Central memory CD8-positive, alpha-beta T cell (primary cell): ENCODE measurements around the gene EBF4.
A peak's percentile ranks its signal among the peaks of the same experiment; 100 is the strongest.
"Not testable (repeated sequence)": the region's sequence is repeated elsewhere in the genome, so short reads cannot be mapped to it uniquely, and the experiment has no call there.

Source experiments
- ATAC-seq: fragments of 150-1000 bp; cut with Tn5 transposase; replicated peaks from 2 replicates; pipeline ENCODE4 v1.10.0; 2022; ENCODE audit warnings: mild to moderate bottlenecking, moderate FRiP score, moderate number of reproducible peaks; ENCODE audit not compliant: poor library complexity, severe bottlenecking; ENCODE audit errors: extremely low read depth
- DNase-seq, 2 donors: peaks; one replicate each; pipeline ENCODE4 v3.0.0; 2021; ENCODE audit warnings: low spot score in 2 of 2
- H3K27ac Mint-ChIP-seq: one replicate; pipeline ENCODE4 v1.8.0; 2022; ENCODE audit warnings: low read depth, mild to moderate bottlenecking, moderate library complexity, mixed read lengths
- H3K27me3 Mint-ChIP-seq: one replicate; pipeline ENCODE4 v1.8.0; 2022; ENCODE audit warnings: mixed read lengths
- H3K36me3 Mint-ChIP-seq: one replicate; pipeline ENCODE4 v1.8.0; 2022; ENCODE audit warnings: mild to moderate bottlenecking, moderate library complexity, mixed read lengths; ENCODE audit not compliant: insufficient read depth
- H3K4me1 Mint-ChIP-seq: one replicate; pipeline ENCODE4 v1.8.0; 2022; ENCODE audit warnings: mixed read lengths
- H3K4me3 Mint-ChIP-seq: one replicate; pipeline ENCODE4 v1.8.0; 2022; ENCODE audit warnings: mild to moderate bottlenecking, moderate library complexity, mixed read lengths
- H3K9me3 Mint-ChIP-seq: one replicate; pipeline ENCODE4 v1.8.0; 2022; ENCODE audit warnings: mixed read lengths

The EBF4 gene

GRCh38 chr20:2688041-2688591 lies 4.5 kb upstream of the EBF4 start:
- ATAC-seq: peak; percentile 91

GRCh38 chr20:2690213-2690612 lies 2.4 kb upstream of the EBF4 start:
- peaks cover 6% of the 10 kb centered on the region for H3K36me3 Mint-ChIP-seq
- DNase-seq: no peak
- H3K27ac Mint-ChIP-seq: no peak overlapping the region
- peaks cover 27% of the 10 kb centered on the region for H3K27me3 Mint-ChIP-seq
- no peaks in the 10 kb centered on the region for H3K9me3 Mint-ChIP-seq
- peaks cover 34% of the 10 kb centered on the region for H3K4me1 Mint-ChIP-seq
- H3K4me3 Mint-ChIP-seq: no peak overlapping the region
- ATAC-seq: no peak

More at GRCh38 chr20:2688041-2688591, 4.5 kb upstream of the EBF4 start:
- no peak overlapping the region for H3K27ac Mint-ChIP-seq
- peak overlapping the region; percentile 39 for H3K4me3 Mint-ChIP-seq
- H3K36me3 Mint-ChIP-seq: peaks cover 8% of the 10 kb centered on the region
- H3K4me1 Mint-ChIP-seq: peaks cover 34% of the 10 kb centered on the region
- H3K9me3 Mint-ChIP-seq: no peaks in the 10 kb centered on the region
- H3K27me3 Mint-ChIP-seq: peaks cover 19% of the 10 kb centered on the region
- peak; percentile 72 to 83 for DNase-seq

GRCh38 chr20:2690718-2691117 lies 1.9 kb upstream of the EBF4 start:
- peaks cover 6% of the 10 kb centered on the region for H3K36me3 Mint-ChIP-seq
- DNase-seq: no peak
- peaks cover 32% of the 10 kb centered on the region for H3K27me3 Mint-ChIP-seq
- H3K4me3 Mint-ChIP-seq: peak overlapping the region; percentile 88
- no peak overlapping the region for H3K27ac Mint-ChIP-seq
- peaks cover 34% of the 10 kb centered on the region for H3K4me1 Mint-ChIP-seq
- ATAC-seq: no peak
- H3K9me3 Mint-ChIP-seq: no peaks in the 10 kb centered on the region

- DNase-seq (no peak), ATAC-seq (no peak)
- H3K27ac Mint-ChIP-seq: peak overlapping the region; percentile 86
- peaks cover 36% of the 10 kb centered on the region for H3K27me3 Mint-ChIP-seq
- peak overlapping the region; percentile 88 for H3K4me3 Mint-ChIP-seq
- peaks cover 6% of the 10 kb centered on the region for H3K36me3 Mint-ChIP-seq
- H3K4me1 Mint-ChIP-seq: peaks cover 34% of the 10 kb centered on the region
- no peaks in the 10 kb centered on the region for H3K9me3 Mint-ChIP-seq
Measured at GRCh38 chr20:2691127-2691526, 1.5 kb upstream of the EBF4 start.

- Mint-ChIP-seq H3K9me3 (no peaks in the 10 kb centered on the region), H3K4me3 (peak overlapping the region; percentile 88), H3K36me3 (peaks cover 6% of the 10 kb centered on the region), H3K27me3 (peaks cover 41% of the 10 kb centered on the region), H3K27ac (peak overlapping the region; percentile 86), H3K4me1 (peaks cover 34% of the 10 kb centered on the region)
- DNase-seq (no peak), ATAC-seq (no peak)
Measured at GRCh38 chr20:2691663-2692035, 931 bp upstream of the EBF4 start.

- peaks cover 6% of the 10 kb centered on the region for H3K36me3 Mint-ChIP-seq
- no peak for DNase-seq
- peaks cover 31% of the 10 kb centered on the region for H3K4me1 Mint-ChIP-seq
Measured at GRCh38 chr20:2692886-2693285, 306 bp downstream of the EBF4 start.

GRCh38 chr20:2693286-2694007 lies 867 bp downstream of the EBF4 start:
- peaks cover 25% of the 10 kb centered on the region for H3K4me1 Mint-ChIP-seq
- H3K4me3 Mint-ChIP-seq: peak overlapping the region; percentile 13
- DNase-seq: peak; percentile 19 to 26
- H3K36me3 Mint-ChIP-seq: peaks cover 5% of the 10 kb centered on the region
- no peaks in the 10 kb centered on the region for H3K9me3 Mint-ChIP-seq
- H3K27me3 Mint-ChIP-seq: peaks cover 54% of the 10 kb centered on the region
- peak; percentile 62 for ATAC-seq
- no peak overlapping the region for H3K27ac Mint-ChIP-seq

More at GRCh38 chr20:2692886-2693285, 306 bp downstream of the EBF4 start:
- Mint-ChIP-seq H3K27me3 (peaks cover 48% of the 10 kb centered on the region), H3K4me3 (no peak overlapping the region), H3K9me3 (no peaks in the 10 kb centered on the region), H3K27ac (no peak overlapping the region)
- peak; percentile 5 for ATAC-seq

- Mint-ChIP-seq H3K36me3 (peaks cover 5% of the 10 kb centered on the region), H3K27me3 (peaks cover 58% of the 10 kb centered on the region), H3K4me1 (peaks cover 23% of the 10 kb centered on the region), H3K27ac (no peak overlapping the region), H3K9me3 (no peaks in the 10 kb centered on the region), H3K4me3 (peak overlapping the region; percentile 13)
- DNase-seq (no peak), ATAC-seq (no peak)
Measured at GRCh38 chr20:2694008-2694471, 1.5 kb downstream of the EBF4 start.

- peaks cover 5% of the 10 kb centered on the region for H3K36me3 Mint-ChIP-seq
- peaks cover 20% of the 10 kb centered on the region for H3K4me1 Mint-ChIP-seq
- no peaks in the 10 kb centered on the region for H3K9me3 Mint-ChIP-seq
- H3K4me3 Mint-ChIP-seq: peak overlapping the region; percentile 13
- no peak overlapping the region for H3K27ac Mint-ChIP-seq
- DNase-seq (no peak), ATAC-seq (no peak)
- H3K27me3 Mint-ChIP-seq: peaks cover 58% of the 10 kb centered on the region
Measured at GRCh38 chr20:2694519-2694918, 1.9 kb downstream of the EBF4 start.

- Mint-ChIP-seq H3K4me3 (no peak overlapping the region), H3K36me3 (peaks cover 7% of the 10 kb centered on the region)
- ATAC-seq: no peak
Measured at GRCh38 chr20:2695206-2695983, 2.8 kb downstream of the EBF4 start.

GRCh38 chr20:2695984-2696525 lies 3.5 kb downstream of the EBF4 start:
- not testable (repeated sequence) for ATAC-seq, H3K36me3 Mint-ChIP-seq, H3K27ac Mint-ChIP-seq, H3K4me3 Mint-ChIP-seq, H3K9me3 Mint-ChIP-seq, DNase-seq
- Mint-ChIP-seq H3K4me1 (peaks cover 12% of the 10 kb centered on the region), H3K27me3 (peaks cover 66% of the 10 kb centered on the region)

More at GRCh38 chr20:2695206-2695983, 2.8 kb downstream of the EBF4 start:
- Mint-ChIP-seq H3K27me3 (peaks cover 63% of the 10 kb centered on the region), H3K9me3 (no peaks in the 10 kb centered on the region), H3K27ac (no peak overlapping the region), H3K4me1 (peaks cover 17% of the 10 kb centered on the region)
- no peak for DNase-seq

- no peak overlapping the region for H3K4me3 Mint-ChIP-seq
- peaks cover 6% of the 10 kb centered on the region for H3K4me1 Mint-ChIP-seq
- no peak overlapping the region for H3K27ac Mint-ChIP-seq
- H3K9me3 Mint-ChIP-seq: no peaks in the 10 kb centered on the region
- ATAC-seq (no peak), DNase-seq (no peak)
- peaks cover 6% of the 10 kb centered on the region for H3K36me3 Mint-ChIP-seq
- H3K27me3 Mint-ChIP-seq: peaks cover 66% of the 10 kb centered on the region
Measured at GRCh38 chr20:2696646-2697045, 4.1 kb downstream of the EBF4 start.
